HTERT RPE-1 (cell line): ENCODE measurements around the gene SRRM5.
"Not testable (repeated sequence)": the region's sequence is repeated elsewhere in the genome, so short reads cannot be mapped to it uniquely, and the experiment has no call there.

Experiments used
- in situ Hi-C: fragments of 300-500 bp; cut with MboI; formaldehyde crosslinking; loops from 4 replicates; pipeline ENCODE4 v1.14.3; 2020; ENCODE audit warnings: low sequenced_read_pairs

The SRRM5 gene

DNA sequence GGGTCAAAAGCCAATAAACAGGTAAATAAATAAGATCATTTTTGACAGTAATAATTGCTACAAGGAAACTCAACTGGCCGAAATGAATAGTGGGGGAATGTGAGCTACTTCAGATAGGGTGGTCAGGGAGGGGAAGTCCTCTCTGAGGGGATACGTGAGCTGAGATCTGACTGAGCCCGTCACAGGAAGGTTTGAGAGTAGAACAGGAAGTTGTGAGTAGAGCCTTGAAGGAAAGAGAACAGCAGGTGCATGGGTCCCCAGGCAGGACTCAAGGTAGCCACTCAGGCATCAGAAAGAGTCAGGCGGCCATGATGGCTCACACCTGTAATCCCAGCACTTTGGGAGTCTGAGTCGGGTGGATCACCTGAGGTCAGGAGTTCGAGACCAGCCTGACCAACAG, 22.2 kb upstream of the SRRM5 start:
- in situ Hi-C loops = no loop called here

DNA sequence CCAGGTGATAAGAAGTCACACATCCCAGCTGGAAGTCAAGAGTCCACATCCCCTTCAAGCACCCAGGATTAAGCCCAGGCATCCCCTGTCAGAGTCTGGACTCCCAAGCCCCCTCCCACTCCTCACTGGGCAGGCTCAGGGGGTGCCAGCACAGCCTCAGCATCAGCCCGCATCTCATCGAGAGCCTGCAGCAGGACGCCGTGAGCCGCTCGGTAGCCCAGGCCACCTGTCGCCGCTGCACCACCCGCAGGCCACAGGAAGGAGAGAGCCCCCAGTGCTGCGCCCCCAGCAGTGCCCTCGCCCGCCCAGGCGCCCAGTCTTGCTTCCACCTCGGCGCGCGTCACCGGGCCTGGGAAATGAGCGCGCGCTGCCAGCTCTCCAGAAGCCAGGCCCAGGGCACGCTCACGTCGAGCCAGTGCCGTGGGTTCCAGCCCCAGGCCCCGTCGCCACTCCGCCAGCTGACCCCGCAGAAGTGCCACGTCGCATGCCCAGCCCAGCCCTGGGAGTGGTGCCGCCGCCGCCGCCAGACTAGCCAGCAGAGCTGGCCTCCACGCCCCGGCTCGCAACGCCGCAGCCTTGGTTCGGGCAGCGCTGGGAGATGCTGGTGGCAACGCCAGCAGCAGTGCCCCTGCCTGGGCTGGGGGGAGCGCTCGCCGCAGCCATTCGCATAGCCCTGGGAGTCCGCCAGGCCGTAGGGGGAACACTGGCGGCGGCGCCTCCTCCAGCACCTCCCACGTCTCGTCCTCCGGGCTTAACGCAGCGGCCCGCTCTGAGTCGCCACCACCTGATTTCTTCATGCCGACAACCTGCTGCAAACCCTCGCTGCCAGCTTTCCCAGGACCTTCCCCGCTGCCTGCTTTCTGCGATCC, 19.8 kb upstream of the SRRM5 start:
- in situ Hi-C loops = no loop called here

DNA sequence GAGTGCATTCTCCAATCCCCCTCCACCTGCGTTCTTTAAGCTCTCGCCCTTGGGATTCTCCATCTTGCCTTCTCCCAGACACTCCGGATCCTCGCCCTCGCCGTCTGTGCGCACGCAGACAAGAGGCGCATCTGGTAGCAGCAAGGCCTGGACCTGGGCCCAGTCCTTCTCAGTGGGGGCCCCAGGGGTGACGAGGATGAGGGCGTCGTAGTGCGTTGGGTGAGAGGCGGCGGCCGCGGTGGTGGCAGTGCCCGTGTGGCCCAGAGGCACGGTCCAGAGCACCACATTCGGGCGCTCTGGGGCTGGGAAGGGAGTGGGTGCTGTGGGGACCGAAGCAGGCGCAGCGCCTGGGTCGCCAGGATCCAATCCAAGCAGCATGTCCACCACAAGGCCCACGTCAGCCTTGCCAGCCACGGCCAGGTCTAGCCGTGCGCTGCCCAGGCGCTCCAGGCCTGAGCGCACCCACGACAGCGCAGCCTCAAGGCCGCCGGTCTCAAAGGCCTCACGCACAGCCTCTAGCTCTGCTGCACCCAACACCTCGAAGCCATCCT, 19.0 kb upstream of the SRRM5 start:
- in situ Hi-C loops = no loop called here

DNA sequence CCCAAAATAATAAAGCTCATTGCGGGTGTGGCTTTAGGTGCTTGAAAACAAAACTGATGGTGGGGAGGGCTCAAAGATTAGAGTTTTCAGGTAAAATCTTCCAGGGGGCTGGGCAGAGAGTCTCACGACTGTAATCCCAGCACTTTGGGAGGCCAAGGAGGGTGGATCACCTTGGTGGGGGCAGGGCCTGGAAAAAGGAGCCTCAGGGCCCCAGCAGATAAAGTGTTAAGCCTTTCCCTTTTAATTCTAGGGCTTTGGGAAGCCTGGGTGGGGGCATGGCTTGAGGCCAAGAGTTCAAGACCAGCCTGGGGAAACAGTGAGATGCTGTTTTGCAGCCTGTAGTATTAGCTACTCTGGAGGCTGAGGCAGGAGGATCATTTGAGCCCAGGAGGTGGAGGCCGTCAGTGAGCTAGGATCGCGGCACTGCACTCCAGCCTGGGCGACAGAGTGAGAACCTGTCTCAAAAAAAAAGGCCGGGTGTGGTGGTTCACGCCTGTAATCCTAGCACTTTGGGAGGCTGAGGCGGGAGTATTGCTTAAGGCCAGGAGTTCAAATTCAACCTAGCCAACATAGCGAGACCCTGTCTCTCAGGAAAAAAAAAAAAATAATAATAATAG, 17.7 kb upstream of the SRRM5 start:
- in situ Hi-C loops = no loop called here

DNA sequence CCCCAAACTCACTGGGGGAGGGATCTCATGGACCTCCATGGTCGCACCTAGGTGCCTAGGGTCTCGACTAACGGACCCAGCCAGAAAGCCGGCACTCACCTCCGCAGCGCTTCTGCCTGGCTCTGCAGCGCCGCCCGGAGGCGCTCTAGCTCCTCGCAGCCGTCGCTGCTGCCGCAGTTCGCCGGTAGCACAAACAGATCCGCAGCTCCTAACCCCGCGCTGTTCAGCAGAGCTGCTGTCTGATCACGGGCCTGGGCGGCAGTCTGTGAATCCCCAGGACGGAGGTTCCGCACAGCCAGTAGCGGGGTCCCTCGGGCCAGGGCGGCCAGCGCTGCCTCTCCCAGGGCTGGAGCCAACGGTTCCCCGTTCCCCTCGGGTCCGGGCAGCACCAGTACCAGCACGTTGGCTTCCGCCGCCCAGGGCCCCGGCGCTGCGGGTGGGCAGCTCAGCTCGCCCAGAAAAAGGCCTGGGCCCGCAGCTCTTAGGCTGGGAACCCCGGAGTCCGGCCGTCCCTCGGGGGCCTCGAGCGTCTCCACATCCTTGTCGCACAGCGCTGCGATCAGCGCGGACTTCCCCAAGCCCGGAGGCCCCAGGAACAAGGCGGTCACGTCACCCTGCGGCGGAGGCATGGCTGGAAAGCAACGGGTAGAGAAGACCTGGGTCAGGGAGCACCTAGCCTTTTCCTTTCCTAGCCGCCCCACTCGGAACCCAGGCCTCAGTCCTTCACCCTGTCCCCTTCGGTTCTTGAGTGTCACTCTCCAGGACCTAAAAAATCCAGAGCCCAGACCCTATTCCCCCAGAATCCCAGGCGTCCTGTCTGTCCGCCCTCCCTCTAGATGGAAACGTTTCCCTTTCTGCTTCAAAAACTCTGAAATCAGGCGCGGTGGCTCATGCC, 16.9 kb upstream of the SRRM5 start:
- in situ Hi-C loops = no loop called here

DNA sequence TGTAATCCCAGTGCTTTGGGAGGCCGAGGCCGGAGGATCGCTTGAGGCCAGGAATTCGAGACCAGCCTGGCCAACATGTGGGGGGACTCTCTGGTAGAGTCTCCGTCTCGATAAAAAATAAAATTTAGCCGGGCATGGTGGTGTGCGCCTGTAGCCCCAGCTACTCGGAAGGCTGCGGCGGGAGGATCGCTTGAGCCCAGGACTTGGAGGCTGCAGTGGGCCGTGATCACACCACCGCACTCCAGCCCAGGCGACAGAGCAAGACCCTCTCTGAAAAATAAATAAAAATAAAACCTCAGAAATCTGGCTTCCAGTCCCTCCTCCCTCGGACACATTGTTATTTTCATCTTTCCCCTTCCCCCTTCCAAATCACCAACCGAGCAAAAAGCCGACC, 16.3 kb upstream of the SRRM5 start:
- in situ Hi-C loops = no loop called here

DNA sequence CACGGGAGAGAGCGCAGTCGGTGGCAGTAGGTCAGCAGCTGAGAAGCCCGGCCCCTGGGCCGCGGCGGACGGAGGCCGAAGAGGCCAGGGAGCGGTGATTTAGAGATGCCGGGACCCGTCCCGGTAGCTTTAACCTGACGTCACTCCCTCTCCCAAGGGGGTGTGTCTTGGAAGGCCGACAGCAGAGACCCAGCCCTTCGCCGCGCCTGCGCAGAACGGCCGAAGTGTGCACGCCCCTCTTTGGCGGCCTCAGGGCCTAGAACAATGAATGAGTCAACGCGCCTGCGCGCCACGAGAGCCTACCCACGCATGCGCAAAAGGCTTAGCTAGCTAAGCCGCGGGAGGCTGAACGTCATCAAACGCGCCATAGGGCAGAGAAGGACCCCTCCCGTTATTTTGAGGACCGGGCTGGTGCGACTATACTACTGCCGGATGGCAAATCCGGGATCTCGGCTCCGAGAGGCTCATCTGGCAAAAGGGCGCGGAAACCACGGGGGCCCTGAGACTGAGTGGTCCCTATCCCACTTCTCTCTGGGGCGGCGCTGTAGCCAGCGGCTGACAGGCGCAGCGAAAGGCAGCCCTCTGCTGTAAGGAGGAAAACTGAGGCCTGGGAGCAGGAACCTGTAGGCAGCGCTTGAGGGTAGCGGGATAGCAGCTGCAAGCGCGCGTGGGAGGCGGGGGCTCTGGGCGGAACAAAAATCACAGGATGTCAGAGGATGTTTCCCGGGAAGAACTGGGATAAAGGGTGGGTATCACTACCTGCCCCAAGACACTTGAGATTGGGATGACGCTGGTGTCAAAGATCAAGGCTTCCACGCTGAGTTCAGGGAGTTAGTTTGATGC, 15.7 kb upstream of the SRRM5 start, which contains the start of the genes IRGQ and ZNF576:
Gene IRGQ (minus strand): TSS at position 136 of the 843 bp plus-strand sequence. CDS start 796 bp downstream, outside the sequence.
Gene ZNF576 (plus strand): TSS at position 597 of the 843 bp plus-strand sequence. CDS start 514 bp downstream, outside the sequence.
- in situ Hi-C loops = no loop called here

DNA sequence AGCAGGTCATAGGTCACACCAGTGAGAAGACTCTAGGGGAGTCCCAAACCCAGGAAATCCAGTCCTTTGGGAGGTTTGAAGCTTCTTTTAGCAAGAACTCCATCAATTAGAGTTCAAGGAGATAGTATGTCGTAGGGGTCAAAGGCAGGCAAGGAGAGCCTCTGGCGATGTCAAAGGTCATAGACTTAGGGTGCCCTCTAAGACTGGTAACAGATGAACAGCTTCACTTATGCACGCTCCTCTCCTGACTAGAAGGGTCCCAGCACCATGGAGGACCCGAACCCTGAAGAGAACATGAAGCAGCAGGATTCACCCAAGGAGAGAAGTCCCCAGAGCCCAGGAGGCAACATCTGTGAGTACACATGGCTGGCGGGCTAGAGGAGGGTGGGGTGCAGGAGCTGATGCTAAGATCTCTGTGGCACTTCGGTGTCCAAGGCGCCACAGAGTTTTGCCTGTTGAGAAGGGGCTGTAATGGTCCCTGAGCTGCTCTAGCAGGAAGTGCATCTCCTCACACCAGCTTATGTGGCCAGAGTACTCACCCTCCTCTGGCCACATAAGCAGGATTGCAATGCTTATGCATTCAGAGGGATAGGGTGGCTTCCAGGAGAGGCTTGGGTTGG, 14.9 kb upstream of the SRRM5 start:
- in situ Hi-C loops = no loop called here

DNA sequence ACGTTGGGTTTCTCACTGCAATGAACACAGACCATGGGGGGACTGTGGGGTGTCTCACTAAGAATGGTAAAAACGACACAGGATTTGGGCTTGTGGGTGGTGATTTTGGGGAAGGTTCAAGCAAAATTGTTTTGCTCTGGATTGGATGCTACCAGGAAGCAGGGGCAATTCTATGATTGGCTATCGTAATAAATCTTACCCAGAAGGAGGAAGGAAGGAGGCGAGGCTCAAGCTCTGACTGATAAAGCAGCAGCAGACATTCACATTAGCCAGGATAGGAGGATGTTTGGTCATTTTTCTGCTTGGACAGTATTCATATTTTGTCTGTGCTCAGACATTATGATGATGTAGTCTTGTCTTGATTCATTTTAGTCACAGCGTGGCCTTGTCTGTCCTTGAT, 14.0 kb upstream of the SRRM5 start:
- in situ Hi-C loops = no loop called here

DNA sequence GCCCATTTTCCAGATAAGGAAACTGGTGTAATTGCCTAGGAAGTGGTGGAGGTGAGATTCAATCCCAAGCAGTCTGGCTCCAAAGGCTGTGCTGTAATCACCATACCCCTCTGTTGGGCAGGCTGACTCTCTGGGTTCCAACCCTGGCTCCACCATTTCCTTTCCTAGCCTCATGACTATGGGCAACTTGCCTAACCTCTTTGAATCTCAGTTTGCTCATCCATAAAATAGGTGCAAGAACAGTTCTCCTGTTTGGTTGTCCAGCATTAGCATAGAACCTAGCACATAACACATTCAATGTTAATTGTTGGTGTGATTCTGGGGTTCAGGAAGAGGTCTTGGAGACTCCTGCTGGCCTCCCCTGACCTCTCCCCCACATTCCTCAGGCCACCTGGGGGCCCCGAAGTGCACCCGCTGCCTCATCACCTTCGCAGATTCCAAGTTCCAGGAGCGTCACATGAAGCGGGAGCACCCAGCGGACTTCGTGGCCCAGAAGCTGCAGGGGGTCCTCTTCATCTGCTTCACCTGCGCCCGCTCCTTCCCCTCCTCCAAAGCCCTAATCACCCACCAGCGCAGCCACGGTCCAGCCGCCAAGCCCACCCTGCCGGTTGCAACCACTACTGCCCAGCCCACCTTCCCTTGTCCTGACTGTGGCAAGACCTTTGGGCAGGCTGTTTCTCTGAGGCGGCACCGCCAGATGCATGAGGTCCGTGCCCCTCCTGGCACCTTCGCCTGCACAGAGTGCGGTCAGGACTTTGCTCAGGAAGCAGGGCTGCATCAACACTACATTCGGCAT, 13.2 kb upstream of the SRRM5 start:
- in situ Hi-C loops = no loop called here

DNA sequence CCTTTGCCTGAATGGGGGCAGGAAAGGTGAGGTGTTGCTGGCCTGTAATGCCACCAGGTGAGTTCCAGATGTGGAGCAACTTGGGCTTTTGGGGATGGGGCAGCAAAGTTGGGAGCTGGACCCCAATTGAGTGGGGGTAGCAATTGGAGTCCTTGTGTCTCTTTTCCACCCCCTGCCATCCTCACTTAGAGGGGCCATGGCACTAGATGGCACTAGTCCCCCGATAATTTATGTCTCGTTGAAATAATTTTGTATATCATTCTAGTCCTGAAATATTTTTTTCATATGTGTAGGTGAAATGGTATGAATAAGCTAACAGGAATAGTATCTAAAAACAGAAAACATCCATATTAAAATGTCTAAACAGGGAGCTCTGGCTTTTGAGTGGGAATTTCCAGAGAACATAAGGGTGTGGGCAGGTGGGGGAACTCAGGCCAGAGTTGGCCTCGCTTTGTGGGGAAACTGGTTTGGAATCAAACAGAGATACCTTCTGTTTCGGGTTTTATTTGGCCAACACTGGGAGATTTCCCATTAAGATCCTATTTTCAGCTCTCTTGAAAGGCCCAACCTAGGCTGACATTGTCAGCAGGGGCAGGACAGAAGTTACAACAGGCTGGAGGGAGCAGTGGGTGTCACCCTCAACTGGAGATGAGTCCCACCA, 12.1 kb upstream of the SRRM5 start:
- in situ Hi-C loops = no loop called here

DNA sequence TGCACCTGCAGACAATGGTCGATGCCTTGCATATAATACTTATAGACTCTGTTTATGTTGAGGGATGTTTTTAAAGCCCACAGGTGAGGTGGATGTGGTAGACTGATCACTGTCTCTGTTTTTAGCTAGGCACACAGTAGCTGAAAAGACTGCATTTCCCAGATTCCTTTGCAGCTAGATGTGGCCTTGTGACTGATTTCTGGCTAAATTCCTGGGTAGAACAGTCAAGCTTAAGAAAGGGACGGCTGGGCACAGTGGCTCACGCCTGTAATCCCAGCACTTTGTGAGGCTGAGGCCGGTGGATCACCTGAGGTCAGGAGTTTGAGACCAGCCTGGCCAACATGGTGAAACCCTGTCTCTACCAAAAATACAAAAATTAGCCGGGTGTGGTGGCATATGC, 11.6 kb upstream of the SRRM5 start:
- in situ Hi-C loops = not testable (repeated sequence)

DNA sequence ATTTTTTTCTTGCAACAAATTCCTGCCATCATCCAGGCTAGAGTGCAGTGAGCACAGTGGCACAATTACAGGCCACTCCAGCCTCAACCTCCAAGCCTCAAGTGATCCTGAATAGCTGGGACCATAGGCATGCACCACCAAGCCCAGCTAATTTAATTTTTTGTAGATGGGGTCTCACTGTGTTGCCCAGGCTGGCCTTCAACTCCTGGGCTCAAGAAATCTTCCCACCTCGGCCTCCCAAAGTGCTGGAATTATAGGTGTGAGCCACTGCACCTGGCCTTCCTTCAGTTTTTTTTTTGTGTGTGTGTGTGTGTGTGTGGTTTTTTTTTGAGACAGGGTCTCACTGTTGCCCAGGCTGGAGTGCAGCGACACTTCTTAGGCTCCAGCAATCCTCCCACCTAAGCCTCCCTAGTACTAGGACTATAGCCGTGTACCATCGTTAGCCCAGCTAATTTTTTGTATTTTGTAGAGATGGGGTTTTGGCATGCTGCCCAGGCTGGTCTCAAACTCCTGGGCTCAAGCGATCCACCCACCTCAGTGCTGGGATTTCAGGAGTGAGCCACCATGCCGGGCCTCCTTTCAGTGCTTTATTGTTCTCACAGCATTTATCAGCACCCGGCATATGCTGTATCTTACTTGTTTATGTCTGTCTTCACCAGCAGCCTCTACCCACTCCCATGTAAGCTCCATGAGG, 5.9 kb upstream of the SRRM5 start:
- in situ Hi-C loops = no loop called here

DNA sequence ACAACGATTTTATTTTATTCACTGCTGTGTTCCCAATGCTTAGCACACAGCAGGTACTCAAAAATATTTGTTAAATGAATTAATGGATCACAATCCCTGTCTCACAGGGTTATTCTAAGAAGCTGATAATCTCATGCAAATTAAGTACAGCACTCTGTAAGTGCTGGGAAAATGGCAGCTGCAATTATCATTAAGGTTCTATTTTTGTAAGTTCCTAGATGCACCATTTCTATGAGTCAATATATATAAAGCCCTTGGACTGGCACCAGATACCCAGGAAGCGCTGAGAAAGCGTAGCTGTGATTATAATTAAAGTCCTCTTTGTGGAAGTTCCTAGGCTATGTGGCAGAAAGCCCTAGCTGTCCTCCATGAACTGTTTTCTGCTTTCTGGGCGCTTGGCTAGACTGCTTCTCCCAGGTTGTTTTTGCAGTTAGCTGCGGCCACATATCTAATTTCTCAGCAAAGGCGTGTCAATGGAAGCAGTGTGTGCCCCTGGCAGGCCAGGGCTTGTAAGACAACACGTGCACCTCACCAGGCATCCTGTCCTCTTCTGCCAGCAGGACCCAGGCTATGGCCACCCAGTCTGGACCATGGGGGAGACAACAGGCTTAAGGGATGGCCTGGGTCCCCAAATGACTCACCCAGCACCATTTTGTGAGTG, 5.2 kb upstream of the SRRM5 start:
- in situ Hi-C loops = no loop called here

DNA sequence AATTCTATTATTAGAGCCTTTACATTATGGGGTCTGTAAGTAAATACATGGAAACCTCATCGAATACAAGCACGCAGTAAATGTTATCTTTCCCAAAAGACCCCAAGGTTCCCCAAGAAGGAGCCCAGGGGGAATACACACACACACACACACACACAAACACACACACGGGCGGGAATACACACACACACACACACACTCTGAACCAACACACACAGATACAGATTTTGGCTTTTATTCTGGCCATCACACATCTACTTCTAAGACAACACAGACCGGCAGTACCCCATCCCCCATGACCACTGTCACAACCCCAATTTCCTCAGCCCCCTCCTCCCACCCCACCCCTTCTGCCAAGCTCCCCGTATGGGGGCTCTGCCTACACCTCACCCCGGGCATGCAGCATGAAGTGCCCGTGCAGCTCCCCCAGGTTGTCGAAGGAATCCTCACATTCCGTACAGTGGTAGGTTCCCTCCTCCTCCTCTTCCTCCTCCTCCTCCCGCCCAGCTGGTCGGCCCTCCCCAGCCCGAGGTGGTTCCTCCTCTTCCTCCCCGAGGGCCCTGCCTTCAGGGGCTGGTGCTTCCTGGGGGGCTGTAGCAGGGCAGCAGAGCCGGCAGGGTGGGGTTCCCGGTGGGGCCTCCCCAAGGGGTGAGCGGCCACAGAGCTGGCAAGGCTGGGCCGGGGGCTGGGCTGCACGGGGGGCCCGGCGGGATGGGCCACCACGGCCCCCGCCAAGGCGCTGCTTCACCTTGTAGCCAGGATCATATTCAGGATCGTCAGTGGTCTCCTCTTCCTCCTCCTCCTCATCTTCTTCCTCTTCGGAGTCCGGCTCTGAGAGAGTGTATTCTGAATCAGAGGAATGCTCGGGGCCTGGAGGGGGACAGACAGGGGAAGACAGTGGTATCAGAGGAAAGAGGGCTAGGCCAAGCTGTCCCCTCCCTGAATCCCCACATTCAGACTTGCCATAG, 4.4 kb upstream of the SRRM5 start:
- in situ Hi-C loops = no loop called here

DNA sequence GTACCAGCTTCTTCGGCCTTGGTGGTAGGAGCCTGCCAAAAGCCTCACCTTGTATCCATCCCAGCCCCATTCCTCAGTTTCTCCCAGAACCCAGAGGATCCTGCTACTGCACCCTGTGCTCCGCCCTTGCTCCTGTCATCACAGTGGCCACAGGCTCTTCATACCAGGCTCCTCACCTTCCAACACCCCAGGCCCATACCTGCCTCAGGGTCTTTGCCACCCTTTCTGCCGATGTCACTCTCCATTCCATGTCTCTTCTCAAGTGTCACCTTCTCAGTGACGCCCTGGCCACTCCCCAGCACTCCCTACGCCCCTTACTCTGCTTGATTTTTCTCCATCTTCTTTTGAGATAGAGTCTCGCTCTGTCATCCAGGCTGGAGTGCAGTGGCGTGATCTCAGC, 2.0 kb upstream of the SRRM5 start:
- in situ Hi-C loops = no loop called here
